Naive B cell (primary cell): ENCODE results near the gene AAMDC. TPM values are rescaled to one million over a fixed set of nuclear protein-coding genes. Genes with fewer than 3 reads are reported as not detected.
"Not testable (repeated sequence)": the region's sequence is repeated elsewhere in the genome, so short reads cannot be mapped to it uniquely, and the experiment has no call there.

Experiments used
- ATAC-seq, 2 donors: fragments of 150-1000 bp; cut with Tn5 transposase; 2 replicates each; pipeline ENCODE4 v1.10.0; 2021; ENCODE audit warnings: low read depth in 2 of 2, mild to moderate bottlenecking in 2 of 2, moderate library complexity in 2 of 2
- DNase-seq: peaks from one replicate; pipeline ENCODE4 v3.0.0; 2022
- H3K27ac Mint-ChIP-seq, 6 donors: one replicate each; pipeline ENCODE4 v1.8.0; 2020 to 2022; ENCODE audit warnings: mild to moderate bottlenecking in 6 of 6, mixed read lengths in 6 of 6, moderate library complexity in 5 of 6, inconsistent platforms in 2 of 6
- H3K27me3 Mint-ChIP-seq, 3 donors: one replicate each; pipeline ENCODE4 v1.8.0; 2021 to 2022; ENCODE audit warnings: mixed read lengths in 3 of 3, mild to moderate bottlenecking in 1 of 3
- H3K36me3 Mint-ChIP-seq, 2 donors: one replicate each; pipeline ENCODE4 v1.8.0; 2020 to 2022; ENCODE audit warnings: mixed read lengths in 2 of 2, inconsistent platforms in 1 of 2, mild to moderate bottlenecking in 1 of 2
- H3K4me1 Mint-ChIP-seq, 3 donors: one replicate each; pipeline ENCODE4 v1.8.0; 2020 to 2022; ENCODE audit warnings: mixed read lengths in 3 of 3, inconsistent platforms in 1 of 3, mild to moderate bottlenecking in 1 of 3, moderate library complexity in 1 of 3
- H3K4me3 Mint-ChIP-seq, 8 donors: one replicate each; pipeline ENCODE4 v1.8.0; 2020 to 2022; ENCODE audit warnings: mild to moderate bottlenecking in 8 of 8, mixed read lengths in 8 of 8, moderate library complexity in 8 of 8, inconsistent platforms in 2 of 8
- H3K9me3 Mint-ChIP-seq, 7 donors: one replicate each; pipeline ENCODE4 v1.8.0; 2020 to 2022; ENCODE audit warnings: mixed read lengths in 7 of 7, mild to moderate bottlenecking in 5 of 7, inconsistent platforms in 2 of 7, moderate library complexity in 1 of 7
- polyA plus RNA-seq, 6 donors: library from polyadenylated mRNA; unstranded; fragments of 300-500 nt; fragmentation: Illumina TruSeq; gene quantifications; one replicate each; pipeline ENCODE4 v1.2.3, GENCODE V29; 2021; ENCODE audit warnings: low read depth in 6 of 6

The AAMDC gene
- polyA plus RNA-seq, 6 donors from 2014 or later: 8.6 to 19.1 (median 14.9) TPM

DNA sequence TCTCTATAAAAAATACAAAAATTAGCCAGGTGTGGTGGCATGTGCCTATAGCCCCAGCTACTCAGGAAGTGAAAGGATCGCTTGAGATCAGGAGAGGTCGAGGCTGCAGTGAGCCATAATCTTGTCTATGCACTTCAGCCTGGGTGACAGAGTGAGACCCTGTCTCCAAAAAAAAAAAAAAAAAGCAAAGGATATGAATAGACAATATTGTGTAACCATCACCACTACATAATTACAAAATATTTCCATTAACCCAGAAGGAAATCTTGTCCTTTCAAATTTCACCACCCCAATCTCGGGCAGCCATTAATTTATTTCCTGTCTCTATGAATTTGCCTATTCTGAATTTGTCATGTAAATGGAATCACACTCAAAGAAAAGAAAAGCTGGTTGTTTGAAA is 21.6 kb upstream of the AAMDC start:
- Mint-ChIP-seq H3K4me3 (peak overlapping the region in 3 of 8 donors; percentile 11 to 50 (median 25)), H3K9me3 (peaks cover 0 to 1% (median 0%) of the 10 kb centered on the region in 7 donors), H3K27ac (peak overlapping the region in 5 of 6 donors; percentile 59 to 93 (median 81)), H3K4me1 (peaks cover 56 to 83% (median 72%) of the 10 kb centered on the region in 3 donors), H3K27me3 (no peaks in the 10 kb centered on the region), H3K36me3 (no peaks in the 10 kb centered on the region)
- ATAC-seq (peak in 1 of 2 donors; percentile 46), DNase-seq (no peak)

- Mint-ChIP-seq H3K36me3 (no peaks in the 10 kb centered on the region), H3K4me1 (peaks cover 50 to 78% (median 61%) of the 10 kb centered on the region in 3 donors), H3K4me3 (peak overlapping the region in 2 of 8 donors; percentile 30 to 42), H3K27ac (peak overlapping the region in 5 of 6 donors; percentile 1 to 75 (median 70)), H3K9me3 (peaks cover 0 to 1% (median 0%) of the 10 kb centered on the region in 7 donors), H3K27me3 (no peaks in the 10 kb centered on the region)
- ATAC-seq: no peak
- DNase-seq: no peak
Measured at GRCh38 chr11:77800449-77800848, 20.5 kb upstream of the AAMDC start.

DNA sequence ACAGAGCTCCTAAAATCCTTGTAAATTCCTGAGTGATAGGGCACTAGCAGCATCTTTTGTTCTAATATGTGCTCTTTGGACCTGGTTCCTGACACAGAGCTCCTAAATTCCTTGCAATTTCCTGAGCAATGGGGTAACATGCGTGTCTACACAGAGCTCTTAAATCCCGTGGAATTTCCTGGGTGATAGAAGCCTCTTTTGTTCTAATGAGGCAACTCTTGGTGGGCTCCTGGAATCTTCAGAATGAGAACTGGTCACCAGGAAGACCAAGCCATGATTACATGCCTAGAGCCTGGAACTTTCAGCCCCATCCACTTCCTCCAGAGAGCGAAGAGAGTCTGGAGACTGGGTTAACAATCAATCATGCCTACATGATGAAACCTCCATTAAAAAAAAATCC is 19.5 kb upstream of the AAMDC start:
- DNase-seq (no peak), ATAC-seq (no peak)
- no peaks in the 10 kb centered on the region for H3K36me3 Mint-ChIP-seq
- H3K27me3 Mint-ChIP-seq: no peaks in the 10 kb centered on the region
- H3K27ac Mint-ChIP-seq: peak overlapping the region in 2 of 6 donors; percentile 32 to 75
- peaks cover 51 to 76% (median 61%) of the 10 kb centered on the region in 3 donors for H3K4me1 Mint-ChIP-seq
- no peak overlapping the region for H3K4me3 Mint-ChIP-seq
- peaks cover 0 to 1% (median 0%) of the 10 kb centered on the region in 7 donors for H3K9me3 Mint-ChIP-seq

DNA sequence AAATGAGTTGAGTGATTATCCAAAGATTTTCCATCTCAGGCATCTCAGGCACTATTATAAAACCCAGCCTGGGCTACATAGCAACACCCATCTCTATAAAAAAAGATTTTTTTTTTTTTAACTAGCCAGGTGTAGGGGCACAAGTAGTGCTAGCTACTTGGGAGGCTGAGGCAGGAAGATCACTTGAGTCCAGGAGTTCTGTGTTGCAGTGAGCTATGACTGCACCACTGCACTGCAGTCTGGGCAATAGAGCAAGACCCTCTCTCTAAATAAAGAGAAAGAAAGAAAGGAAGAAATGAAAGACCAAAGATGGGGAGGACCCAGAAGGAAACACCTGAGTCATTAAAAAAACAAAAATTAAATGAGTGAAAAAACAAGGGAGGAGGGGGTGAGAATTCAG is 14.5 kb upstream of the AAMDC start:
- H3K4me1 Mint-ChIP-seq: peaks cover 37 to 65% (median 49%) of the 10 kb centered on the region in 3 donors
- H3K27me3 Mint-ChIP-seq: no peaks in the 10 kb centered on the region
- peaks cover 4 to 10% of the 10 kb centered on the region in 2 donors for H3K36me3 Mint-ChIP-seq
- ATAC-seq (no peak), DNase-seq (no peak)
- H3K9me3 Mint-ChIP-seq: no peaks in the 10 kb centered on the region
- peak overlapping the region in 3 of 8 donors; percentile 27 to 61 (median 41) for H3K4me3 Mint-ChIP-seq
- peak overlapping the region in 1 of 6 donors; percentile 79 for H3K27ac Mint-ChIP-seq

DNA sequence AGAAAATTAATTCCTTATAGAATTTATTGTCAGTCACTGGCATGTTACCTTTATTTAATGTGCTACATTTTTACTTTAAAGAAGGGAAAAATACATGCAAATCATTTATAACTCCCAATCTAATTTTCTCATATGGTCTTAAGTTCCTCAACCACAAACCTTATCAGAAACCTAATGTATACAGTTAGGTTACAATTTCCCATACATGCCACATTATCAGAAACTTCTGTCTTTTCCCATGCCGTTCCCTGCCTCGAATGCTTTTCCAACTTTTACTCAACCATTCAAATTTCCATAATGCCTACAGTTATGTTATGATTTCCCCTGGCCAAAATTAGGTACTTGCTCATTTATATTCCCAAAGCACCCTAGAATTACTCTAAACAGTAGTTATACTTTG is 14.0 kb upstream of the AAMDC start:
- Mint-ChIP-seq H3K27me3 (no peaks in the 10 kb centered on the region), H3K9me3 (no peaks in the 10 kb centered on the region), H3K4me1 (peaks cover 37 to 67% (median 49%) of the 10 kb centered on the region in 3 donors), H3K27ac (peak overlapping the region in 1 of 6 donors; percentile 40), H3K4me3 (peak overlapping the region in 1 of 8 donors; percentile 10), H3K36me3 (peaks cover 7 to 13% of the 10 kb centered on the region in 2 donors)
- no peak for ATAC-seq
- no peak for DNase-seq

GRCh38 chr11:77813256-77813655 is 7.7 kb upstream of the AAMDC start:
- Mint-ChIP-seq H3K36me3 (peaks cover 7 to 17% of the 10 kb centered on the region in 2 donors), H3K9me3 (peaks cover 0 to 5% (median 3%) of the 10 kb centered on the region in 7 donors), H3K27ac (peak overlapping the region in 1 of 6 donors; percentile 79), H3K27me3 (no peaks in the 10 kb centered on the region), H3K4me1 (peaks cover 26 to 70% (median 46%) of the 10 kb centered on the region in 3 donors), H3K4me3 (peak overlapping the region in 1 of 8 donors; percentile 25)
- ATAC-seq (no peak), DNase-seq (no peak)

DNA sequence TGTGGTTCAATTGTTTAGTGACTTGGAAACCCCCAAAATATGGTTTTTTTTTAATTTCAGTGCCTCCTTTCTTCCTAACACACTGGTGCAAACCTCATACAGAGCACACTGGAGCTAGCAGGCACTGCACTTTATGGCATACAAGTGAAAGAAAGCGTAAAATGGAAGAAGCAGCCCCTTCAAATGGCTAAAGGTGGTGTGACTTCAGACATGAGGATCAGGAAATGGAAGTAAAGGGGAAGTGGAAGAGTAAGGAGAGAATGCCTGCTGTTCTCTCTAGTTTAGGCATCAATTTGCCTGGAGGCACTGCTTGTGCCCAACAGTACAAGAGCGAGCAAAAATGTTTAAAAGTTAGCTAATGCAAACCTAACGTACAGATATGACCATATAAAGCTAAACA is 6.1 kb upstream of the AAMDC start:
- H3K4me1 Mint-ChIP-seq: peaks cover 32 to 78% (median 55%) of the 10 kb centered on the region in 3 donors
- H3K9me3 Mint-ChIP-seq: peaks cover 0 to 5% (median 3%) of the 10 kb centered on the region in 7 donors
- peak overlapping the region in 2 of 8 donors; percentile 66 to 69 for H3K4me3 Mint-ChIP-seq
- H3K27me3 Mint-ChIP-seq: no peaks in the 10 kb centered on the region
- peak overlapping the region in 2 of 6 donors; percentile 20 to 69 for H3K27ac Mint-ChIP-seq
- peaks cover 13 to 17% of the 10 kb centered on the region in 2 donors for H3K36me3 Mint-ChIP-seq
- DNase-seq (no peak), ATAC-seq (no peak)

- ATAC-seq: no peak
- Mint-ChIP-seq H3K27ac (no peak overlapping the region), H3K27me3 (no peaks in the 10 kb centered on the region), H3K4me1 (peaks cover 28 to 72% (median 49%) of the 10 kb centered on the region in 3 donors), H3K9me3 (peaks cover 0 to 5% (median 3%) of the 10 kb centered on the region in 7 donors), H3K36me3 (peaks cover 13 to 17% of the 10 kb centered on the region in 2 donors), H3K4me3 (peak overlapping the region in 1 of 8 donors; percentile 16)
- DNase-seq: no peak
Measured at GRCh38 chr11:77815459-77815858, 5.5 kb upstream of the AAMDC start.

DNA sequence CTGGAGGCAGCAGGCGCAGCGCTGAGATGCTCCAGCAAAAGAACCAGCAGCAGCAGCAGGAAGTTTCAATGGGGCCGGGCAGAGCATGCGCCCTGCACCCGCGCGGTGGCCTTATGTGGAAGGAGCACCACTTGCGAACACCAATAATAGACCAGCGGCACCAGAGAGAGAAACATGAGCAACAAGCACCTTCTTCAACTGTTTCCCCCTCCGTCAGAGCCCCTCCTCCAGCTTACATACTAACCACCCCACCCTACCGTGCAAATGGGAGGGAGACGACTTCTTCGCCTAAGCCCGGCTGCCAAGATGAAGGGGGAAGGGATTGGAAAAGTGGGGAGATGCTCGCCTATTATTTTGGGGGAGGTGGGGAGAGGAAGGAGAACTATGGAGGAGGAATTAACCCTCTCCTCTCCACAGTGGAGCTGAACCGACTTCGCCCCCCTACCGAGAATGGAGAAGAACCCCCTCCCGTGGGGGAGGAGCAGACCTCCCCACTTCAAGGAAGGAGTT is 1.5 kb upstream of the AAMDC start:
- peaks cover 5% of the 10 kb centered on the region in 2 donors for H3K36me3 Mint-ChIP-seq
- peak; percentile 60 to 62 for ATAC-seq
- H3K4me3 Mint-ChIP-seq: peak overlapping the region; percentile 89 to 100 (median 100)

DNA sequence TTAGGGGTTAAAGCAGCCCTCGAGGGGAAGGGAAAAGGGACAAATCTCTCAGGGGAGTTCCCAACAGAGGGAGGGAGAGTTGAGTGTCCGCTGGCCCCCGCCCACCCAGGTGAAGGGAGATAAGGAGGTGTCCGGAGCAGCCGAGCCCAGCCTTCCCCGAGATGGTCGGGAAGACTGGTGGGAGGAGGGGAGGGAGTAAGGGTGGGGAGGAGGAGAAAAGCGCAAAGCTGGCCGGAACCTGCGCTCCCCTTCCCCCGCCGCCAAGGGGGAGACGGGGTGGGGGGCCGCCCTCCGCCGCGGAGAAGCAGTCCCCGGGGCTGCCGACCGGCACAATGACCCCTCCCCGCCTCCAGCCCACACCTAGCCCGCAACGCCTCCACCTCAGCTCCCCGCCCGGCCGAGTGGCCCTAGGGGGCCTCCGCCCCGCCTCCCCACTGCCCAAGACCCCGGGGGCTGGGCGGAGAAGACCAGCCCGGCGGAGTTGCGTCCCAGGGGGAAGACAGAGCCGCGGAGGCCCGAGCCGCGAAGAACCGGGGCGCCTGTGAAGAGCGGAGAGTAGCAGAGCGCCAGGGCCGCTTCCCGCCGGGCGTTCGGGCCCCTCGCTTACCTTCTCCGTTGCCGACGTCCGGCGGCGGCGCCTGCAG is 901 bp upstream of the AAMDC start:
- no peak for DNase-seq
- peaks cover under 1 to 5% of the 10 kb centered on the region in 2 donors for H3K36me3 Mint-ChIP-seq
- peaks cover 0 to under 1% (median 0%) of the 10 kb centered on the region in 7 donors for H3K9me3 Mint-ChIP-seq
- peaks cover 28 to 47% (median 45%) of the 10 kb centered on the region in 3 donors for H3K4me1 Mint-ChIP-seq
- peak overlapping the region; percentile 94 to 98 (median 96) for H3K27ac Mint-ChIP-seq
- no peaks in the 10 kb centered on the region for H3K27me3 Mint-ChIP-seq
- peak overlapping the region; percentile 89 to 100 (median 100) for H3K4me3 Mint-ChIP-seq
- peak; percentile 2 to 7 for ATAC-seq

More for the DNA sequence above, 1.5 kb upstream of the AAMDC start:
- Mint-ChIP-seq H3K9me3 (peaks cover 0 to 5% (median 3%) of the 10 kb centered on the region in 7 donors), H3K27ac (peak overlapping the region; percentile 91 to 98 (median 96)), H3K4me1 (peaks cover 32 to 53% (median 45%) of the 10 kb centered on the region in 3 donors), H3K27me3 (no peaks in the 10 kb centered on the region)
- peak; percentile 81 for DNase-seq

DNA sequence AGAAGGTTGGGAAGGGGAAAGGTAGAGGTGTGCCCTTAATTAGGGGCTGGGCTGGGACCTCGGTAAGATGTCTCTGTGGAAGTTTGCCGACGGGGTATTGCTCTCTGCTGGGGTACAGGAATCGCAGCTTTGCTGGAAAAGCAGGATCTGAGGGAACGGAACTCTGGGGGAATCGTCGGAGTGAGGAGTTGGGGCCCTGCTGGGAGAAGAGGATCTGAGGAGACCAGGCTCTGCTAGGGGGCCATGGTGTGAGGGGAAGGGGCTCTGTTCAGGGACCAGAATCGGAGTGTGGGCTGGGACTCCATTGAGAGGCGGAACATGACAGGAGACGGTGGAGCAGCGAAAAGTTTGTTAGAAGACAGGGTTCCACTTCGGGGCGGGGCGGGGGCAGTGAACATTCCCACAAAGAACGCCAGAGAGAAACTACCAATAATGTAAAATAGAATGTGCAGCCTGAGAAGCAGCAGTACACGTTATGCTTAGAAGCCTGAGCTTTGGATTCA is 456 bp downstream of the AAMDC start:
- Mint-ChIP-seq H3K27ac (peak overlapping the region in 5 of 6 donors; percentile 83 to 97 (median 95)), H3K9me3 (no peaks in the 10 kb centered on the region), H3K27me3 (no peaks in the 10 kb centered on the region), H3K4me3 (peak overlapping the region; percentile 89 to 100 (median 100)), H3K36me3 (peaks cover 0 to 5% of the 10 kb centered on the region in 2 donors), H3K4me1 (peaks cover 24 to 39% (median 35%) of the 10 kb centered on the region in 3 donors)
- peak; percentile 12 for DNase-seq
- no peak for ATAC-seq

DNA sequence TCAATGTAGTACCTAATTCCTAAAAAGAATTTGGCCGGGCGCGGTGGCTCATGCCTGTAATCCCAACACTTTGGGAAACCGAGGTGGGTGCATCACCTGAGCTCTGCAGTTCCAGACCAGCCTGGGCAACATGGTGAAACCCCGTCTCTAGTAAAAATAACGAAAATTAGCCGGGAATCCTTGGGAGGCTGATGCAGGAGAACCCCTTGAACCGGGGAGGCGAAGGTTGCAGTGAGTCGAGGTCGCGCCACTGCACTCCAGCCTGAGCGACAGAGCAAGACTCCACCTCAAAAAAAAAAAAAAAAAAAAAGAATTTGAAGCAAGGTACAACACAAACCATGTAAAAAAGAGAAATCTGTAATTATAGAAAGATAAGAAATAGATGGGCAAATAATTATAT is 1.2 kb downstream of the AAMDC start:
- Mint-ChIP-seq H3K4me3 (peak overlapping the region in 2 of 8 donors; percentile 7 to 95), H3K4me1 (peaks cover 20 to 34% (median 29%) of the 10 kb centered on the region in 3 donors)
- H3K27ac Mint-ChIP-seq, DNase-seq, H3K27me3 Mint-ChIP-seq, H3K36me3 Mint-ChIP-seq, H3K9me3 Mint-ChIP-seq, ATAC-seq: not testable (repeated sequence)

GRCh38 chr11:77823775-77824174 is 2.8 kb downstream of the AAMDC start:
- Mint-ChIP-seq H3K36me3 (peaks cover 0 to 5% of the 10 kb centered on the region in 2 donors), H3K27me3 (no peaks in the 10 kb centered on the region), H3K4me1 (peaks cover 15 to 21% (median 17%) of the 10 kb centered on the region in 3 donors), H3K27ac (no peak overlapping the region), H3K9me3 (no peaks in the 10 kb centered on the region), H3K4me3 (peak overlapping the region in 1 of 8 donors; percentile 77)
- no peak for ATAC-seq
- DNase-seq: no peak
